Tibial artery (tissue), 4 donors: Measurements from ENCODE around the gene ILK.

Experiments
- DNase-seq, 2 donors: peaks; one replicate each; pipeline ENCODE4 v3.0.0-alpha.2; 2019
- H3K27ac ChIP-seq, 2 donors: fragments of 200-600 bp; sonication (generic) in 1 of 2; 1 replicate in 1 of 2; 2 replicates in 1 of 2; pipeline ENCODE4 v1.5.1; 2018 to 2019; ENCODE audit warnings: mild to moderate bottlenecking in 1 of 2
- H3K27me3 ChIP-seq, 2 donors: fragments of 200-600 bp; sonication (generic) in 1 of 2; one replicate each; pipeline versions ENCODE4 v1.5.1 to v1.6.0; 2016 to 2019
- H3K36me3 ChIP-seq, 3 donors: fragments of 200-600 bp; sonication (generic) in 2 of 3; one replicate each; pipeline ENCODE4 v1.5.1; 2016 to 2019; ENCODE audit warnings: mild to moderate bottlenecking in 2 of 3
- H3K4me1 ChIP-seq, 4 donors: fragments of 200-600 bp; sonication (generic) in 2 of 4; 1 replicate in 3 of 4; 2 replicates in 1 of 4; pipeline ENCODE4 v1.5.1; 2016 to 2019
- H3K4me3 ChIP-seq, 2 donors: fragments of 200-600 bp; sonication (generic) in 1 of 2; 1 replicate in 1 of 2; 2 replicates in 1 of 2; pipeline ENCODE4 v1.5.1; 2018 to 2019; ENCODE audit warnings: mild to moderate bottlenecking in 2 of 2
- H3K9me3 ChIP-seq, 3 donors: fragments of 200-600 bp; sonication (generic) in 1 of 3; one replicate each; pipeline ENCODE4 v1.5.1; 2016 to 2019
- intact Hi-C: fragments of 100-400 bp; cut with DNase I; formaldehyde crosslinking; loops from one replicate; pipeline ENCODE4 v1.15.0; 2023; ENCODE audit warnings: low total_unique reads
- TF ChIP-seq, protein P1 (sequence below), 2 experiments: fragments of 200-600 bp in 1 of 2; fragments of 450-650 bp in 1 of 2; IDR thresholded peaks; one replicate each; pipeline ENCODE4 v1.5.1; 2017 to 2019; ENCODE audit warnings: antibody characterized with exemption in 2 of 2, mild to moderate bottlenecking in 1 of 2, moderate library complexity in 1 of 2

The ILK gene

GRCh38 chr11:6655020-6655789 is 51.6 kb downstream of the ILK start:
- TF ChIP-seq, protein P1, sequence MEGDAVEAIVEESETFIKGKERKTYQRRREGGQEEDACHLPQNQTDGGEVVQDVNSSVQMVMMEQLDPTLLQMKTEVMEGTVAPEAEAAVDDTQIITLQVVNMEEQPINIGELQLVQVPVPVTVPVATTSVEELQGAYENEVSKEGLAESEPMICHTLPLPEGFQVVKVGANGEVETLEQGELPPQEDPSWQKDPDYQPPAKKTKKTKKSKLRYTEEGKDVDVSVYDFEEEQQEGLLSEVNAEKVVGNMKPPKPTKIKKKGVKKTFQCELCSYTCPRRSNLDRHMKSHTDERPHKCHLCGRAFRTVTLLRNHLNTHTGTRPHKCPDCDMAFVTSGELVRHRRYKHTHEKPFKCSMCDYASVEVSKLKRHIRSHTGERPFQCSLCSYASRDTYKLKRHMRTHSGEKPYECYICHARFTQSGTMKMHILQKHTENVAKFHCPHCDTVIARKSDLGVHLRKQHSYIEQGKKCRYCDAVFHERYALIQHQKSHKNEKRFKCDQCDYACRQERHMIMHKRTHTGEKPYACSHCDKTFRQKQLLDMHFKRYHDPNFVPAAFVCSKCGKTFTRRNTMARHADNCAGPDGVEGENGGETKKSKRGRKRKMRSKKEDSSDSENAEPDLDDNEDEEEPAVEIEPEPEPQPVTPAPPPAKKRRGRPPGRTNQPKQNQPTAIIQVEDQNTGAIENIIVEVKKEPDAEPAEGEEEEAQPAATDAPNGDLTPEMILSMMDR (IDR thresholded peaks at IDR 0.05) = no peak
- peak overlapping the region; percentile 76 to 80 for H3K27ac ChIP-seq
- H3K27me3 ChIP-seq = no peaks in the 10 kb centered on the region
- no peaks in the 10 kb centered on the region for H3K36me3 ChIP-seq
- intact Hi-C loops = loop anchor here (5.0 kb wide), 1 partner anchor 43 kb away; the partner anchor contains the start of gene TAF10
- H3K4me1 ChIP-seq = peaks cover 0 to 34% (median 9%) of the 10 kb centered on the region in 4 donors
- DNase-seq = peak in 1 of 2 donors; percentile 53
- peak overlapping the region; percentile 56 to 62 for H3K4me3 ChIP-seq
- no peaks in the 10 kb centered on the region for H3K9me3 ChIP-seq

DNA sequence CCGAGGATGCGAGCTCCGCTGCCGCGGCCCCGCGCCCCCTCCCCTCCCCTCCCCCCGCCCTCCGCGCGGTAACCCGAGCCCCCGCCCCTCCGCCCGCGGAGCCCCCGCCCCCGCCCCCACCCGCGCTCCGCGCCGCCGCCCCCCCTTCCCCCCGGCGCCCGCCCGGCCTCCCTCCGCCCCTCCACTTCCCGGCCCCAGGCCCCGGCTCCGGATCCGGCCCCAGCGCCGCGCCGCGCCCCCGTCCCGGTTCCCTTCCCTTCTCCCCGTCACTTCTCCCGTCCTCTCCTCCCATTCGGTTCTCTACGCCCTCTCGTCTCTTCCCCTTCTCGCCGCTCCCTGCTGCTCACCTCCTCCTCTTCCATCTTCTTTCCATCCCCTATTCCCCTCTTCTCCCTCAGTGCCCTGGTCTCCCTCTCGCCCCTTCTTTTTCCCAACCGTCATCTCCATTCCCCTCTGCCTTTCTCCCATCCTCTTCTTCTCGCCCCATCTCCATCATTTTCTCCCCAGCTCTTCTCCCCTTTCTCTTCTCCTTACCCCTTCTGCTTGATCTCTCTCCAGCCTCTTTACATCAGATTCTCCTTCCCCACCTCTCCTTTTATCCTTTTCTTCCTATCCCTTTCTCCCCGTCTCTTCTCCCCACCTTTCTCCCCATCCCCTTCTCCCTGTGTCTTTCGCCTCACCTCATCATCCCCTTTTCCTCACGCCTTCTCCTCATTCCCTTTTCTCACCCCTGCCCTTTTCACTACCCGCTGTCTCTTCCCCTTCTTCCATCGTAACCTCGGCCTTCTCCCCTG is 52.4 kb downstream of the ILK start, which contains the start of gene DCHS1:
DCHS1 (minus strand) TSS at position 20 of the 794 bp plus-strand sequence. CDS start 14,196 bp downstream, outside the sequence.
- H3K9me3 ChIP-seq = no peaks in the 10 kb centered on the region
- TF ChIP-seq, protein P1 (IDR thresholded peaks at IDR 0.05) = no peak
- H3K4me1 ChIP-seq = peaks cover 0 to 34% (median 9%) of the 10 kb centered on the region in 4 donors
- DNase-seq = no peak
- peak within 1 kb of the TSS; percentile 76 to 80 for H3K27ac ChIP-seq
- H3K27me3 ChIP-seq = no peaks in the 10 kb centered on the region
- no peaks in the 10 kb centered on the region for H3K36me3 ChIP-seq
- peak within 1 kb of the TSS; percentile 56 to 62 for H3K4me3 ChIP-seq
- intact Hi-C loops = loop anchor here (5.0 kb wide), 1 partner anchor 44 kb away; the partner anchor contains the start of gene TAF10

GRCh38 chr11:6656584-6656915 is 53.0 kb downstream of the ILK start:
- no peaks in the 10 kb centered on the region for H3K27me3 ChIP-seq
- no peak for DNase-seq
- H3K27ac ChIP-seq = peak overlapping the region; percentile 76 to 80
- intact Hi-C loops = loop anchor here (5.0 kb wide), 1 partner anchor 44 kb away; the partner anchor contains the start of gene TAF10
- TF ChIP-seq, protein P1 (IDR thresholded peaks at IDR 0.05) = no peak
- H3K4me3 ChIP-seq = peak overlapping the region in 1 of 2 donors; percentile 62
- no peaks in the 10 kb centered on the region for H3K36me3 ChIP-seq
- H3K9me3 ChIP-seq = no peaks in the 10 kb centered on the region
- H3K4me1 ChIP-seq = peaks cover 0 to 34% (median 9%) of the 10 kb centered on the region in 4 donors

GRCh38 chr11:6656936-6657335 is 53.4 kb downstream of the ILK start:
- TF ChIP-seq, protein P1 (IDR thresholded peaks at IDR 0.05) = no peak
- H3K4me1 ChIP-seq = peaks cover 0 to 34% (median 9%) of the 10 kb centered on the region in 4 donors
- H3K27ac ChIP-seq = peak overlapping the region; percentile 76 to 80
- no peaks in the 10 kb centered on the region for H3K36me3 ChIP-seq
- DNase-seq = no peak
- H3K4me3 ChIP-seq = peak overlapping the region in 1 of 2 donors; percentile 62
- intact Hi-C loops = loop anchor here (5.0 kb wide), 1 partner anchor 45 kb away; the partner anchor contains the start of gene TAF10
- no peaks in the 10 kb centered on the region for H3K27me3 ChIP-seq
- H3K9me3 ChIP-seq = no peaks in the 10 kb centered on the region

DNA sequence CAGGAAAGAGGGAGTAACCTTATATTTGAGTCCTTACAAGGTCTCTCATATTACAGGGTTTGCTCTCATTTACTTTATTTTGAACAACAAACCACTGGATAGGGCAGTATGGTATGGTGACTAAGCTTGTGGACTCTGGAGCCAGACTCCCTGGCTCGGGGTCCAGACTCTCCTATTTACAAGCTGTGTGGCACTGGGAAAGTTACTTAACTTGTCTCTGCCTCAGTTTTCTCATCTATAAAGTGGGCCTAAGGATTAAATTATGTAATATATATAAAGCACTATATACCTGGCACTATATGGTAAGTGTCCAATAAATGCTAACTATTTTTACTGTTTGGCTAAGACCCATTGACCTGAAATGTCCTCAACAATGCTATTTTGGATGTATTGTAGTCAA is 53.8 kb downstream of the ILK start:
- intact Hi-C loops = loop anchor here (5.0 kb wide), 1 partner anchor 45 kb away; the partner anchor contains the start of gene TAF10

More for the DNA sequence above, 53.8 kb downstream of the ILK start:
- Histone ChIP-seq H3K27me3 (no peaks in the 10 kb centered on the region), H3K4me1 (peaks cover 0 to 34% (median 9%) of the 10 kb centered on the region in 4 donors), H3K27ac (peak overlapping the region; percentile 76 to 80), H3K36me3 (no peaks in the 10 kb centered on the region), H3K4me3 (no peak overlapping the region), H3K9me3 (no peaks in the 10 kb centered on the region)
- DNase-seq = no peak
- TF ChIP-seq, protein P1 (IDR thresholded peaks at IDR 0.05) = no peak
